Glomerular visceral epithelial cell (primary cell): ENCODE measurements around the gene ZFYVE28.
"Not testable (repeated sequence)": the region's sequence is repeated elsewhere in the genome, so short reads cannot be mapped to it uniquely, and the experiment has no call there.

ENCODE experiments used
- DNase-seq: peaks from one replicate; pipeline ENCODE4 v3.0.0-alpha.2; 2016; ENCODE audit errors: extremely low spot score

ZFYVE28 gene

GRCh38 chr4:2390784-2391421 lies 27.5 kb downstream of the ZFYVE28 start:
- no peak for DNase-seq

GRCh38 chr4:2390146-2390545 lies 28.3 kb downstream of the ZFYVE28 start:
- peak; percentile 48 for DNase-seq

GRCh38 chr4:2389691-2390090 lies 28.8 kb downstream of the ZFYVE28 start:
- no peak for DNase-seq

GRCh38 chr4:2388429-2389182 lies 29.8 kb downstream of the ZFYVE28 start:
- DNase-seq = no peak

GRCh38 chr4:2387829-2388228 lies 30.6 kb downstream of the ZFYVE28 start:
- no peak for DNase-seq

GRCh38 chr4:2387218-2387617 lies 31.2 kb downstream of the ZFYVE28 start:
- no peak for DNase-seq

GRCh38 chr4:2386717-2387116 lies 31.7 kb downstream of the ZFYVE28 start:
- no peak for DNase-seq

- DNase-seq = no peak
Measured at GRCh38 chr4:2385516-2385915, 32.9 kb downstream of the ZFYVE28 start.

GRCh38 chr4:2384245-2384644 lies 34.2 kb downstream of the ZFYVE28 start:
- DNase-seq = no peak

GRCh38 chr4:2383760-2384159 lies 34.7 kb downstream of the ZFYVE28 start:
- no peak for DNase-seq

GRCh38 chr4:2383220-2383631 lies 35.2 kb downstream of the ZFYVE28 start:
- not testable (repeated sequence) for DNase-seq

GRCh38 chr4:2382769-2383202 lies 35.7 kb downstream of the ZFYVE28 start:
- not testable (repeated sequence) for DNase-seq

- DNase-seq = not testable (repeated sequence)
Measured at GRCh38 chr4:2380589-2380988, 37.9 kb downstream of the ZFYVE28 start.

- DNase-seq = no peak
Measured at GRCh38 chr4:2378898-2379297, 39.5 kb downstream of the ZFYVE28 start.

- no peak for DNase-seq
Measured at GRCh38 chr4:2378401-2378800, 40.0 kb downstream of the ZFYVE28 start.

- no peak for DNase-seq
Measured at GRCh38 chr4:2377241-2377640, 41.2 kb downstream of the ZFYVE28 start.

- DNase-seq = no peak
Measured at GRCh38 chr4:2375427-2375826, 43.0 kb downstream of the ZFYVE28 start.

GRCh38 chr4:2373532-2373931 lies 44.9 kb downstream of the ZFYVE28 start:
- no peak for DNase-seq

GRCh38 chr4:2372488-2373030 lies 45.9 kb downstream of the ZFYVE28 start:
- no peak for DNase-seq

- no peak for DNase-seq
Measured at GRCh38 chr4:2371765-2372487, 46.5 kb downstream of the ZFYVE28 start.

GRCh38 chr4:2370597-2371320 lies 47.7 kb downstream of the ZFYVE28 start:
- no peak for DNase-seq
